Activated CD4-positive, alpha-beta memory T cell treated with anti-CD3 and anti-CD28 coated beads for 36 hours (primary cell): ENCODE measurements around the gene TFDP1. TPM values are rescaled to one million over a fixed set of nuclear protein-coding genes. Genes with fewer than 3 reads are reported as not detected.
A peak's percentile ranks its signal among the peaks of the same experiment; 100 is the strongest.
"Not testable (repeated sequence)": the region's sequence is repeated elsewhere in the genome, so short reads cannot be mapped to it uniquely, and the experiment has no call there.

Source experiments
- CTCF ChIA-PET: fragments of 350-600 bp; sonication (Branson Sonifier 250); formaldehyde crosslinking; loops from one replicate; lab custom pipeline; 2021; ENCODE audit warnings: antibody characterized with exemption, inconsistent platforms; lab: Charles Lee
- POLR2A ChIA-PET: fragments of 350-600 bp; sonication (Branson Sonifier 250); formaldehyde crosslinking; loops from one replicate; lab custom pipeline; 2021; ENCODE audit warnings: antibody characterized with exemption; lab: Charles Lee
- DNase-seq: peaks from one replicate; pipeline ENCODE4 v3.0.0-alpha.2; 2020
- H3K27ac Mint-ChIP-seq: one replicate; pipeline ENCODE4 v1.8.0; 2021; ENCODE audit warnings: mixed read lengths
- H3K27me3 Mint-ChIP-seq: one replicate; pipeline ENCODE4 v1.8.0; 2021; ENCODE audit warnings: mixed read lengths
- H3K36me3 Mint-ChIP-seq: one replicate; pipeline ENCODE4 v1.8.0; 2021; ENCODE audit warnings: mixed read lengths
- H3K4me1 Mint-ChIP-seq: one replicate; pipeline ENCODE4 v1.8.0; 2021; ENCODE audit warnings: low read depth, mixed read lengths
- H3K4me3 Mint-ChIP-seq: one replicate; pipeline ENCODE4 v1.8.0; 2021; ENCODE audit warnings: mild to moderate bottlenecking, mixed read lengths
- H3K9me3 Mint-ChIP-seq: one replicate; pipeline ENCODE4 v1.8.0; 2021; ENCODE audit warnings: mixed read lengths
- intact Hi-C: fragments of 100-400 bp; cut with micrococcal nuclease; formaldehyde crosslinking; loops from one replicate; pipeline ENCODE4 v1.15.1; 2023
- total RNA-seq, 2 experiments: library from RNA; stranded (reverse); gene quantifications; one replicate each; pipeline ENCODE4 v1.2.3, GENCODE V29; 2021

The TFDP1 gene
- total RNA-seq, 2 experiments from 2014 or later: 149 to 156 TPM

GRCh38 chr13:113563511-113563910, 21.0 kb upstream of the TFDP1 start:
- POLR2A ChIA-PET: not testable (repeated sequence)
- intact Hi-C loops: loop anchor here (10.0 kb wide), 1 partner anchor 619 kb away; no protein-coding TSS in a partner anchor

GRCh38 chr13:113564331-113565023, 20.1 kb upstream of the TFDP1 start:
- H3K9me3 Mint-ChIP-seq: no peaks in the 10 kb centered on the region
- H3K4me1 Mint-ChIP-seq: no peaks in the 10 kb centered on the region
- H3K36me3 Mint-ChIP-seq: no peaks in the 10 kb centered on the region
- CTCF ChIA-PET: no interaction called here
- no peak overlapping the region for H3K27ac Mint-ChIP-seq
- H3K4me3 Mint-ChIP-seq: no peak overlapping the region
- DNase-seq: no peak
- peaks cover 16% of the 10 kb centered on the region for H3K27me3 Mint-ChIP-seq
- POLR2A ChIA-PET: no interaction called here
- intact Hi-C loops: loop anchor here (10.0 kb wide), 1 partner anchor 620 kb away; no protein-coding TSS in a partner anchor

More at GRCh38 chr13:113563511-113563910, 21.0 kb upstream of the TFDP1 start:
- H3K27ac Mint-ChIP-seq, DNase-seq, H3K36me3 Mint-ChIP-seq, H3K9me3 Mint-ChIP-seq, H3K4me3 Mint-ChIP-seq, CTCF ChIA-PET, H3K4me1 Mint-ChIP-seq: not testable (repeated sequence)
- peaks cover 11% of the 10 kb centered on the region for H3K27me3 Mint-ChIP-seq

- no peak for DNase-seq
- H3K4me3 Mint-ChIP-seq: no peak overlapping the region
- peaks cover 16% of the 10 kb centered on the region for H3K27me3 Mint-ChIP-seq
- H3K4me1 Mint-ChIP-seq: no peaks in the 10 kb centered on the region
- ChIA-PET POLR2A (no interaction called here), CTCF (no interaction called here)
- H3K27ac Mint-ChIP-seq: no peak overlapping the region
- intact Hi-C loops: loop anchor here (10.0 kb wide), 1 partner anchor 621 kb away; no protein-coding TSS in a partner anchor
- H3K9me3 Mint-ChIP-seq: no peaks in the 10 kb centered on the region
- H3K36me3 Mint-ChIP-seq: no peaks in the 10 kb centered on the region
Measured at GRCh38 chr13:113565526-113566226, 18.9 kb upstream of the TFDP1 start.

DNA sequence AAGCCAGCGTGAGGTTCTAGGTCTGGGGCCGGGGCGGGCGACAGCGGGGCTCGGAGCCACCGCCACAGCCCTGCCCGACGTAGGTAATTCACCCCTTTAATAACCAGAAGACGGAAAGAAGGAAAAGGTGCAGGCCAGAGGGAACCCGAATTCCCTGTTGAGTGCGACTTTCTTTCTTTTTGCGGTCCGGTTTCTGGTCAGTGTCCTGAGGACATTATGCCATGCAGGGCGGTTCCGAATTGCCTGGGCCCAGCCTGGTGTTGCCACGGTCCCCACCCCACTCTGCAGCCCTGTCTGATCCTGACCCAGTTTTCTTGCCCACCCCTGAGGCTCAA, 18.4 kb upstream of the TFDP1 start:
- Mint-ChIP-seq H3K36me3 (no peaks in the 10 kb centered on the region), H3K9me3 (no peaks in the 10 kb centered on the region), H3K4me1 (no peaks in the 10 kb centered on the region), H3K27ac (no peak overlapping the region), H3K4me3 (no peak overlapping the region), H3K27me3 (peaks cover 16% of the 10 kb centered on the region)
- ChIA-PET POLR2A (no interaction called here), CTCF (no interaction called here)
- no peak for DNase-seq
- intact Hi-C loops: loop anchor here (10.0 kb wide), 1 partner anchor 621 kb away; no protein-coding TSS in a partner anchor

GRCh38 chr13:113567681-113568080, 16.9 kb upstream of the TFDP1 start:
- CTCF ChIA-PET: no interaction called here
- H3K27me3 Mint-ChIP-seq: peaks cover 21% of the 10 kb centered on the region
- DNase-seq: no peak
- H3K36me3 Mint-ChIP-seq: no peaks in the 10 kb centered on the region
- peaks cover 3% of the 10 kb centered on the region for H3K9me3 Mint-ChIP-seq
- intact Hi-C loops: loop anchor here (10.0 kb wide), 1 partner anchor 623 kb away; no protein-coding TSS in a partner anchor
- no peak overlapping the region for H3K4me3 Mint-ChIP-seq
- POLR2A ChIA-PET: no interaction called here
- no peaks in the 10 kb centered on the region for H3K4me1 Mint-ChIP-seq
- H3K27ac Mint-ChIP-seq: no peak overlapping the region

- H3K27ac Mint-ChIP-seq: no peak overlapping the region
- ChIA-PET POLR2A (no interaction called here), CTCF (no interaction called here)
- no peak for DNase-seq
- H3K27me3 Mint-ChIP-seq: peaks cover 17% of the 10 kb centered on the region
- H3K9me3 Mint-ChIP-seq: peaks cover 21% of the 10 kb centered on the region
- no peak overlapping the region for H3K4me3 Mint-ChIP-seq
- H3K4me1 Mint-ChIP-seq: no peaks in the 10 kb centered on the region
- intact Hi-C loops: no loop called here
- H3K36me3 Mint-ChIP-seq: peaks cover 5% of the 10 kb centered on the region
Measured at GRCh38 chr13:113573065-113573464, 11.5 kb upstream of the TFDP1 start.

GRCh38 chr13:113576597-113576996, 8.0 kb upstream of the TFDP1 start:
- ChIA-PET POLR2A (no interaction called here), CTCF (no interaction called here)
- Mint-ChIP-seq H3K36me3 (peaks cover 5% of the 10 kb centered on the region), H3K4me1 (no peaks in the 10 kb centered on the region), H3K27ac (no peak overlapping the region), H3K4me3 (no peak overlapping the region), H3K27me3 (peaks cover 12% of the 10 kb centered on the region), H3K9me3 (peaks cover 21% of the 10 kb centered on the region)
- DNase-seq: no peak
- intact Hi-C loops: no loop called here

- intact Hi-C loops: no loop called here
- POLR2A ChIA-PET: no interaction called here
- no peak for DNase-seq
- no peaks in the 10 kb centered on the region for H3K4me1 Mint-ChIP-seq
- peaks cover 7% of the 10 kb centered on the region for H3K27me3 Mint-ChIP-seq
- CTCF ChIA-PET: no interaction called here
- peaks cover 18% of the 10 kb centered on the region for H3K9me3 Mint-ChIP-seq
- peaks cover 5% of the 10 kb centered on the region for H3K36me3 Mint-ChIP-seq
- no peak overlapping the region for H3K4me3 Mint-ChIP-seq
- no peak overlapping the region for H3K27ac Mint-ChIP-seq
Measured at GRCh38 chr13:113577881-113578435, 6.6 kb upstream of the TFDP1 start.

GRCh38 chr13:113579686-113580085, 4.9 kb upstream of the TFDP1 start:
- Mint-ChIP-seq H3K4me3 (no peak overlapping the region), H3K4me1 (peaks cover 6% of the 10 kb centered on the region), H3K27me3 (peaks cover 4% of the 10 kb centered on the region), H3K36me3 (peaks cover 5% of the 10 kb centered on the region), H3K27ac (no peak overlapping the region), H3K9me3 (peaks cover 18% of the 10 kb centered on the region)
- POLR2A ChIA-PET: no interaction called here
- CTCF ChIA-PET: no interaction called here
- intact Hi-C loops: loop anchor here (5.0 to 10.0 kb wide), 2 partner anchors 85 to 372 kb away; partner anchors contain the start of genes CUL4A, DCUN1D2 and PCID2
- DNase-seq: no peak

GRCh38 chr13:113581871-113582270, 2.7 kb upstream of the TFDP1 start:
- no peak for DNase-seq
- peaks cover 20% of the 10 kb centered on the region for H3K4me1 Mint-ChIP-seq
- peaks cover 15% of the 10 kb centered on the region for H3K36me3 Mint-ChIP-seq
- no peaks in the 10 kb centered on the region for H3K27me3 Mint-ChIP-seq
- H3K27ac Mint-ChIP-seq: no peak overlapping the region
- POLR2A ChIA-PET: no interaction called here
- intact Hi-C loops: loop anchor here (5.0 to 10.0 kb wide), 2 partner anchors 87 to 375 kb away; partner anchors contain the start of genes CUL4A, DCUN1D2 and PCID2
- CTCF ChIA-PET: no interaction called here
- H3K4me3 Mint-ChIP-seq: no peak overlapping the region
- peaks cover 8% of the 10 kb centered on the region for H3K9me3 Mint-ChIP-seq

GRCh38 chr13:113582841-113583631, 1.5 kb upstream of the TFDP1 start:
- peak overlapping the region; percentile 48 for H3K4me3 Mint-ChIP-seq
- no peaks in the 10 kb centered on the region for H3K27me3 Mint-ChIP-seq
- H3K9me3 Mint-ChIP-seq: no peaks in the 10 kb centered on the region

More at GRCh38 chr13:113582841-113583631, 1.5 kb upstream of the TFDP1 start:
- intact Hi-C loops: loop anchor here (5.0 to 10.0 kb wide), 2 partner anchors 88 to 376 kb away; partner anchors contain the start of genes CUL4A, DCUN1D2 and PCID2
- ChIA-PET POLR2A (no interaction called here), CTCF (no interaction called here)
- Mint-ChIP-seq H3K27ac (no peak overlapping the region), H3K36me3 (peaks cover 18% of the 10 kb centered on the region), H3K4me1 (peaks cover 29% of the 10 kb centered on the region)
- DNase-seq: no peak
